ENCODE results near the gene C9orf78. TPM values are rescaled to one million over a fixed set of nuclear protein-coding genes. Genes with fewer than 3 reads are reported as not detected.

C9orf78 gene
- polyA plus RNA-seq, 1 experiment, result 26.1 TPM

GRCh38 chr9:129852579-129852978, 17.5 kb upstream of the C9orf78 start:
- ChIA-PET CTCF (interaction anchor here (1.0 kb wide), 1 partner anchor 15 kb away, joined by 3 read pairs; no protein-coding TSS in a partner anchor), POLR2A (no interaction called here)
- no peaks in the 10 kb centered on the region for H3K27me3 ChIP-seq (ENCODE audit: control insufficient read depth, insufficient read depth, low read length)
- no peak for DNase-seq (ENCODE audit: low read depth)
- peaks cover 29% of the 10 kb centered on the region for H3K36me3 ChIP-seq (ENCODE audit: control insufficient read depth, insufficient read depth, low read length)
- no peak overlapping the region for H3K4me3 ChIP-seq (ENCODE audit: low read depth, low read length)
- no peak for TF ChIP-seq CTCF (IDR thresholded peaks at IDR 0.05; ENCODE audit: insufficient read depth, low read depth, low read length)

- Histone ChIP-seq H3K27me3 (ENCODE audit: control insufficient read depth, insufficient read depth, low read length) (no peaks in the 10 kb centered on the region), H3K4me3 (ENCODE audit: low read depth, low read length) (no peak overlapping the region), H3K36me3 (ENCODE audit: control insufficient read depth, insufficient read depth, low read length) (peaks cover 25% of the 10 kb centered on the region)
- ChIA-PET CTCF (interaction anchor here (1.0 kb wide), 1 partner anchor 16 kb away, joined by 3 read pairs; no protein-coding TSS in a partner anchor), POLR2A (no interaction called here)
- DNase-seq (ENCODE audit: low read depth), result no peak
- no peak for TF ChIP-seq CTCF (IDR thresholded peaks at IDR 0.05; ENCODE audit: insufficient read depth, low read depth, low read length)
Observed at GRCh38 chr9:129851821-129852220, 16.7 kb upstream of the C9orf78 start.

- POLR2A ChIA-PET, result no interaction called here
- H3K4me3 ChIP-seq (ENCODE audit: low read depth, low read length), result no peak overlapping the region
- no peak for TF ChIP-seq CTCF (IDR thresholded peaks at IDR 0.05; ENCODE audit: insufficient read depth, low read depth, low read length)
- CTCF ChIA-PET, result no interaction called here
- no peaks in the 10 kb centered on the region for H3K27me3 ChIP-seq (ENCODE audit: control insufficient read depth, insufficient read depth, low read length)
- no peak for DNase-seq (ENCODE audit: low read depth)
- H3K36me3 ChIP-seq (ENCODE audit: control insufficient read depth, insufficient read depth, low read length), result peaks cover 20% of the 10 kb centered on the region
Observed at GRCh38 chr9:129850821-129851550, 15.9 kb upstream of the C9orf78 start.

GRCh38 chr9:129849901-129850300, 14.8 kb upstream of the C9orf78 start:
- POLR2A ChIA-PET, result no interaction called here
- no peak for DNase-seq (ENCODE audit: low read depth)
- TF ChIP-seq CTCF (IDR thresholded peaks at IDR 0.05; ENCODE audit: insufficient read depth, low read depth, low read length), result no peak

GRCh38 chr9:129848712-129849441, 13.8 kb upstream of the C9orf78 start:
- CTCF ChIA-PET, result no interaction called here
- no peaks in the 10 kb centered on the region for H3K27me3 ChIP-seq (ENCODE audit: control insufficient read depth, insufficient read depth, low read length)
- H3K4me3 ChIP-seq (ENCODE audit: low read depth, low read length), result no peak overlapping the region
- DNase-seq (ENCODE audit: low read depth), result no peak
- TF ChIP-seq CTCF (IDR thresholded peaks at IDR 0.05; ENCODE audit: insufficient read depth, low read depth, low read length), result no peak
- H3K36me3 ChIP-seq (ENCODE audit: control insufficient read depth, insufficient read depth, low read length), result peaks cover 18% of the 10 kb centered on the region
- POLR2A ChIA-PET, result no interaction called here

More at GRCh38 chr9:129849901-129850300, 14.8 kb upstream of the C9orf78 start:
- Histone ChIP-seq H3K36me3 (ENCODE audit: control insufficient read depth, insufficient read depth, low read length) (peaks cover 20% of the 10 kb centered on the region), H3K27me3 (ENCODE audit: control insufficient read depth, insufficient read depth, low read length) (no peaks in the 10 kb centered on the region), H3K4me3 (ENCODE audit: low read depth, low read length) (no peak overlapping the region)
- CTCF ChIA-PET, result no interaction called here

Measured in BJ (cell line).